Measurements from ENCODE around the gene CD37. TPM values are rescaled to one million over a fixed set of nuclear protein-coding genes. Genes with fewer than 3 reads are reported as not detected.
"Not testable (repeated sequence)": the region's sequence is repeated elsewhere in the genome, so short reads cannot be mapped to it uniquely, and the experiment has no call there.

Gene CD37
- total RNA-seq, 1 donor, result 229 TPM

- H3K4me3 ChIP-seq (ENCODE audit: low read length); H3K9me3 ChIP-seq (ENCODE audit: low read depth, low read length); H3K4me1 ChIP-seq (ENCODE audit: insufficient read depth, low read length); H3K27me3 ChIP-seq (ENCODE audit: insufficient read depth, low read length): not testable (repeated sequence)
Observed at GRCh38 chr19:49373174-49373573, 38.0 kb downstream of the CD37 start.

GRCh38 chr19:49374665-49375434 is 39.6 kb downstream of the CD37 start:
- Histone ChIP-seq H3K4me3 (ENCODE audit: low read length) (no peak overlapping the region), H3K4me1 (ENCODE audit: insufficient read depth, low read length) (no peaks in the 10 kb centered on the region), H3K9me3 (ENCODE audit: low read depth, low read length) (no peaks in the 10 kb centered on the region), H3K27me3 (ENCODE audit: insufficient read depth, low read length) (no peaks in the 10 kb centered on the region)

GRCh38 chr19:49378512-49378911 is 43.3 kb downstream of the CD37 start:
- no peaks in the 10 kb centered on the region for H3K4me1 ChIP-seq (ENCODE audit: insufficient read depth, low read length)
- no peak overlapping the region for H3K4me3 ChIP-seq (ENCODE audit: low read length)
- H3K9me3 ChIP-seq (ENCODE audit: low read depth, low read length), result peaks cover 12% of the 10 kb centered on the region
- H3K27me3 ChIP-seq (ENCODE audit: insufficient read depth, low read length), result no peaks in the 10 kb centered on the region

- Histone ChIP-seq H3K27me3 (ENCODE audit: insufficient read depth, low read length) (no peaks in the 10 kb centered on the region), H3K9me3 (ENCODE audit: low read depth, low read length) (peaks cover 12% of the 10 kb centered on the region), H3K4me1 (ENCODE audit: insufficient read depth, low read length) (no peaks in the 10 kb centered on the region), H3K4me3 (ENCODE audit: low read length) (no peak overlapping the region)
Observed at GRCh38 chr19:49380391-49380790, 45.2 kb downstream of the CD37 start.

GRCh38 chr19:49382639-49383038 is 47.4 kb downstream of the CD37 start:
- Histone ChIP-seq H3K4me1 (ENCODE audit: insufficient read depth, low read length) (no peaks in the 10 kb centered on the region), H3K27me3 (ENCODE audit: insufficient read depth, low read length) (no peaks in the 10 kb centered on the region), H3K4me3 (ENCODE audit: low read length) (no peak overlapping the region)

GRCh38 chr19:49383599-49383998 is 48.4 kb downstream of the CD37 start:
- Histone ChIP-seq H3K4me3 (ENCODE audit: low read length) (no peak overlapping the region), H3K9me3 (ENCODE audit: low read depth, low read length) (peaks cover 12% of the 10 kb centered on the region), H3K4me1 (ENCODE audit: insufficient read depth, low read length) (peaks cover 6% of the 10 kb centered on the region), H3K27me3 (ENCODE audit: insufficient read depth, low read length) (no peaks in the 10 kb centered on the region)

More at GRCh38 chr19:49382639-49383038, 47.4 kb downstream of the CD37 start:
- peaks cover 12% of the 10 kb centered on the region for H3K9me3 ChIP-seq (ENCODE audit: low read depth, low read length)

- no peaks in the 10 kb centered on the region for H3K9me3 ChIP-seq (ENCODE audit: low read depth, low read length)
- peaks cover 13% of the 10 kb centered on the region for H3K4me1 ChIP-seq (ENCODE audit: insufficient read depth, low read length)
- H3K4me3 ChIP-seq (ENCODE audit: low read length), result no peak within 1 kb of the TSS
- H3K27me3 ChIP-seq (ENCODE audit: insufficient read depth, low read length), result no peaks in the 10 kb centered on the region
Observed at GRCh38 chr19:49387936-49388372, 52.7 kb downstream of the CD37 start, which contains the start of gene KASH5. Gene KASH5, plus strand, starts transcription at chr19:49388249. Its CDS starts 2,635 bp downstream, at chr19:49390884.

- Histone ChIP-seq H3K4me3 (ENCODE audit: low read length) (no peak overlapping the region), H3K9me3 (ENCODE audit: low read depth, low read length) (no peaks in the 10 kb centered on the region), H3K4me1 (ENCODE audit: insufficient read depth, low read length) (peaks cover 13% of the 10 kb centered on the region), H3K27me3 (ENCODE audit: insufficient read depth, low read length) (no peaks in the 10 kb centered on the region)
Observed at GRCh38 chr19:49389406-49389805, 54.2 kb downstream of the CD37 start.

Other genes with a start within 250 kb of the CD37 start
- 136 TPM for gene SNRNP70, start 250.0 kb upstream of the CD37 start, total RNA-seq
- 2.5 TPM for gene LIN7B, start 221.0 kb upstream of the CD37 start, total RNA-seq
- gene C19orf73, start 216.3 kb upstream of the CD37 start, total RNA-seq, result 3.5 TPM
- gene PPFIA3, start 215.9 kb upstream of the CD37 start, total RNA-seq, result 1.2 TPM
- not detected for gene HRC, start 180.0 kb upstream of the CD37 start, total RNA-seq
- 1.5 TPM for gene TRPM4, start 177.6 kb upstream of the CD37 start, total RNA-seq
- 0.73 TPM for gene SLC6A16, start 10.2 kb upstream of the CD37 start, total RNA-seq
- 0.10 TPM for gene TEAD2, start 27.0 kb downstream of the CD37 start, total RNA-seq
- not detected for gene DKKL1, start 28.5 kb downstream of the CD37 start, total RNA-seq
- not detected for gene KASH5, start 52.8 kb downstream of the CD37 start, total RNA-seq
- gene PTH2, start 88.0 kb downstream of the CD37 start, total RNA-seq, result not detected
- gene GFY, start 90.0 kb downstream of the CD37 start, total RNA-seq, result not detected
- not detected for gene SLC17A7, start 106.1 kb downstream of the CD37 start, total RNA-seq
- gene PIH1D1, start 116.4 kb downstream of the CD37 start, total RNA-seq, result 45.2 TPM
- gene ALDH16A1, start 117.8 kb downstream of the CD37 start, total RNA-seq, result 13.7 TPM
- gene FLT3LG, start 138.8 kb downstream of the CD37 start, total RNA-seq, result 49.6 TPM
- gene RPL13A, start 152.2 kb downstream of the CD37 start, total RNA-seq, result 4,457 TPM
- 8,046 TPM for gene RPS11, start 161.0 kb downstream of the CD37 start, total RNA-seq
- 123 TPM for gene FCGRT, start 177.3 kb downstream of the CD37 start, total RNA-seq
- gene RCN3, start 192.6 kb downstream of the CD37 start, total RNA-seq, result 1.6 TPM
- gene NOSIP, start 245.2 kb downstream of the CD37 start, total RNA-seq, result 88.6 TPM
- 1.4 TPM for gene PRRG2, start 245.9 kb downstream of the CD37 start, total RNA-seq